GM21381 (cell line): ENCODE measurements around the gene HEMK1.
A peak's percentile ranks its signal among the peaks of the same experiment; 100 is the strongest.

Experiments
- ATAC-seq: cut with Tn5 transposase; IDR thresholded peaks from one replicate; pipeline ENCODE4 v1.9.1; 2021; ENCODE audit warnings: mild to moderate bottlenecking, moderate library complexity; ENCODE audit not compliant: unreplicated experiment

HEMK1 gene

GRCh38 chr3:50599716-50600118 lies 30.4 kb downstream of the HEMK1 start:
- no peak for ATAC-seq

DNA sequence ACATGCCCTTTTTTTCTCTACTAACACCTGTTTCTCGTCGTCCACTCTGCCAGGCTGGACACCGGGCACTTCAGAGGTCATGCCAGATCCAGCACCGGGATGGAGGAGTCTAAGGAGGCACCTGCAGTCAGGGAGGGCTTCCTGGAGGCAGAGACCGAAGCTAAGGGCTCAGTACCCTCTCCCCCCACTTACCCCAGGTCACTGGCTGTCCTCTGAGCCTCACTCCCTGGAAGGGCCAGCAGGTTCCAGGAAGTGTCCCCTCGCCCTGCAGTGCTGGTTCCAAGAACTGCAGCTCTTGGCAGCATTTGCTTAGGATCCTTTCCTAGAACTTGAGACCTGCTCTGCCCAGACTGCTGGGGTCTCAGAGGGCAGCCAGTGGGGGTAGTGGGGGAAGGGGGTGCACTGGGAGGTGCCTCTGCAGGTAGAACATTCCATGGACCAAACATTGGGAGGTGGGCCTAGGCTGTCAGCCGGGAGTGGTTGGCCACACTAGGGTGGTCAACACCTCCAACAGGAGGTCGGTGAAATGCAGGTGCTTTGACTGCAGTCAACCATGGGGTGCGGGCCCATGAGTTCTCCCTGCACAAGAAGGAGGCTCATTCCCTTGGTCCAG lies 30.9 kb downstream of the HEMK1 start:
- ATAC-seq = no peak

DNA sequence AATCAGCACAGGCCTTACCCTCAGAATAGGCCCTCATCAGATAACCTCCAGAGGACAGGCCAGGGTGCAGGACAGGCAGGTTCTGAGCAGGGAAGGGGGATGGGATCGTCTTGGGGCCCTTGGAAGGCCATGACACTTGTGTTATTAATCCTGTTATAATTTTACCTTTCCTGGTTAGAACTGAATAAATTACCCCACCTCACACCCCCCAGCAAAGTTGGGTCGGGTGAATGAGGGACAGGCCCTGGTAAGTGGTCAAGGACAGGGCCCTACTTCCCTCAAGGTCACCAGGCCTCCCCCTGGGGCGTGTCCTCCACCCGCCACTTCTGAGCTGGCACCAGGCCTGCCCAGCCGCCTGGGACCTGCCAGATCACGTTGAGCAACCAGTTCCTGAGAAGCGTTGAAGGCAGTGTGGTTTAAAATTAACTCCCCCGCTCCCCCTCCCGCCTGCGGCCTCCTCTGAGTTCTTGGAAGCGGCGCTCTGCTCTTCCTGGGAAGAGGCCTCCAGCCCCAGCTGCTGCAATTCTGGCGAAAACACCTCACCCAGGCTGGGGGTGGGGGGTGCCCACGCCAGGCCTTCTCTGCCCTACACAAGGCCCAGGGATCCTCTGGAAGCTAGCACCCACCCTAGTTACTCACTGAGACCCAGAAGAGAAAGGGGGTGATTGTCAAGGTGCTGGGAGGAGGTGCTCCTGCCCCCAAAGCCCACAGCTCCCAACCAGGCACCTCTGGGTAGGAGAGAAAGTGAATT lies 31.7 kb downstream of the HEMK1 start:
- ATAC-seq = peak; percentile 70

DNA sequence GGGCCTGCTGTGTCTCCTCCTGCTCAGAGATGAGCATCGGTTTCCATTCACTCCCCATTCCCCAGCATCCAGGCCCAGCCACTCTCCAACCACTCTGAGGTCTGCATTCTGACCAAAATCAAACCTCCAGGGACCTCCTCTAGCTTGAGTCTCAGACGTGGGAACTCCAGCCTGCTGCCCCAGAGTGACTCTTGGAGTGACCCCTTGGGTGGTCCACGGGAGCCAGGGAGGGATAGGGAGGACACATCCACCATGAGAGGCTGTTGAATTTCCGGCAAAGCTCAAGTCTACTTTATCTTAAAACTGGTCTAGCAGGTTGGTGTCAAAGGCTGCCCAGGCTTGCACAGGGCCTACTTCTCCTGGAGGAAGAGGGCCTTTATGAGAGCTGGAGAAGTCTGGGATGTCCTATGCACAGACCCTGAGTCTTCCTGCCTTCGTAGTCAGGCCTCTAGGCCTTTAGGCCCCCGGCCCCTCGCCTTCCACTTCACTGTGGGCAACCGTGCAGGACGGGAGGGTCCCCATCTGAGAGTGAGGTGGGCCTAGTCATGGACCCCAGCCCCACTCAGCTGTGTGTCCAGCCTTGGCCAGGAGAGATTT lies 33.4 kb downstream of the HEMK1 start:
- ATAC-seq = no peak

DNA sequence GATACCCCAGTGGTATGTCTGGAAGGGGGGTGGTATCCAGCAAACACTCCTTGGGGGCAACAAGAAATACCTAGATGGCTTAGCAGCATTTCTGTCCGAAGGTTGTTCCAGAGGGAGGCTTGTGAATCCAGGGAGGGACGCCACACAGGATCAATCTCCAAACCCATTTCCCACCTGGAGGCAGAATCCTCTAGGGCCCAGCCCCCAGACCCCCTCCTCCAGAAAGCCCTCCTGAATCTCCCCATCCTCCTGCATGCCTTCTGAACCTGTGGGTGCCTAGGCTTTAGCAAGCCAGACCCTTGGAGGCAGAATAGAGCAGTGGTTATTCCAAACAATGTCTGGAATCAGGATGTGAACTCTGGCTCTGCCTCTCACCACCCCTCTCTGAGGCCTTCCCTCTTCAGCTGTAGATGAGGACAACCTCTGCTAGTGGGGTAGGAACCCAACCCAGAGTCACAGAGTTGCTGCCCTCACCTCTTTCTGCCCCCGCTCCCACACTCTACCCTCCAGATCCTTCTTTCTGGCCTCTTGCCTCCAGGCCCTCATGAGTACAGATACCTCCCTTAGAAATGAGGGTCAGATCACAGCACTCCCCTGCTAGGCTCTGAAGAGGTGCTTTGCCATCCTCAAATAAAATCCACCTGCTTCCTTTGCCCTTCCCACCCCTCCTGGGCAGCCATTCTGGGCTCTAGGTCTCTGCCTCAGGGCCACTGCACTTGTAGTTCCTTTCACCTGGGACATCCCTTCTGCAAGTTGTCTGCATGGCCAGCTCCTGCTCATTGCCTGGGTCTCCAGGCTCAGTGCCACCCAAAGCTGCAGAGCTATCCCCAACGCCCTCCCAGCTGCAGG lies 34.2 kb downstream of the HEMK1 start:
- no peak for ATAC-seq

DNA sequence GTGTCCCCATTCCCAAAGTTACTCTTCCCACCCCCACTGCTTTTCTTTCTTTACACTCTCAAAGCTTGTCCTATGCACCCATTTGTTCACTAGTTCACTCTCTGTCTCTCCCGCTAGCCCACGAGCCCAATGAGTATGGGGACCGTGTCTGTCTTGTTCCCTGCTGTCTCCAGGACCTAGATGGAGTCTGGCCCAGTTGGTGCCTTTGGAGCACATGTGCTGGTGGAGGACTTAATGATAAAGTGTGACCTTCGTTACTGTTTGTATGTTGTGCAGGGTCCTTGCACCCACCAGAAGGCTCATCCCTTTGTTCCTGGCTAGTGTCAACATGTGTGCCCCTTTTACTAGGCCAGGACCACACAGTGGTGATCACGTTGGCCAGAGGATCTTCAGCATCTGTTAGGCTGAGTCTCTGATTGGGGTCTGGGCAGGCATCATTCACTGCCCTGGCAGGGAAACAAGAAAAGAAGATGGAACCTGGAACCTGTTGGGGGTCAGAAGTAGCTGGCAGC lies 34.8 kb downstream of the HEMK1 start:
- no peak for ATAC-seq

GRCh38 chr3:50604628-50605588 lies 35.6 kb downstream of the HEMK1 start:
- no peak for ATAC-seq

GRCh38 chr3:50605901-50606326 lies 36.6 kb downstream of the HEMK1 start:
- no peak for ATAC-seq

- ATAC-seq = no peak
Observed at GRCh38 chr3:50606596-50606995, 37.3 kb downstream of the HEMK1 start.

GRCh38 chr3:50607271-50608091 lies 38.2 kb downstream of the HEMK1 start:
- no peak for ATAC-seq

DNA sequence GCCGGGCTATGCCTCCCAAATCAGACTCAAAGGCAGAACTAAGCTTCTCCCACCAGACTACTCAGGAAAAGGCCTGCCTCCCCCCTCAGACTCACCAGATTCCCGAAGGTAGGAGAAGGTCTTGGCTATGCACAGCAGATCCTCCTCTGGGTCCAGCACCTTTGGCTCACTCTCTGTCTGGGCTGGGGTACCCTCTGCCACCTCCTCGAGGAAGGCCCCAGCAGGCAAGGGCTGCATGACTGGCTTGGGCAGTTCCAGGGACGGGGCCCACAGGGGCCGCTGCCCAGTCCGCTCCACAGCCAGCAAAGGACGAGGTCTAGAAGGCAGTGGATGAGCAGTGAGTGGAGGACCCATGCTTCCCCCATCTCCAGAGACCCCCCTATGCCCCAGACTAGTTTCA lies 39.0 kb downstream of the HEMK1 start:
- no peak for ATAC-seq

- ATAC-seq = no peak
Observed at GRCh38 chr3:50609071-50609762, 39.9 kb downstream of the HEMK1 start.

- no peak for ATAC-seq
Observed at GRCh38 chr3:50609763-50610085, 40.4 kb downstream of the HEMK1 start.

DNA sequence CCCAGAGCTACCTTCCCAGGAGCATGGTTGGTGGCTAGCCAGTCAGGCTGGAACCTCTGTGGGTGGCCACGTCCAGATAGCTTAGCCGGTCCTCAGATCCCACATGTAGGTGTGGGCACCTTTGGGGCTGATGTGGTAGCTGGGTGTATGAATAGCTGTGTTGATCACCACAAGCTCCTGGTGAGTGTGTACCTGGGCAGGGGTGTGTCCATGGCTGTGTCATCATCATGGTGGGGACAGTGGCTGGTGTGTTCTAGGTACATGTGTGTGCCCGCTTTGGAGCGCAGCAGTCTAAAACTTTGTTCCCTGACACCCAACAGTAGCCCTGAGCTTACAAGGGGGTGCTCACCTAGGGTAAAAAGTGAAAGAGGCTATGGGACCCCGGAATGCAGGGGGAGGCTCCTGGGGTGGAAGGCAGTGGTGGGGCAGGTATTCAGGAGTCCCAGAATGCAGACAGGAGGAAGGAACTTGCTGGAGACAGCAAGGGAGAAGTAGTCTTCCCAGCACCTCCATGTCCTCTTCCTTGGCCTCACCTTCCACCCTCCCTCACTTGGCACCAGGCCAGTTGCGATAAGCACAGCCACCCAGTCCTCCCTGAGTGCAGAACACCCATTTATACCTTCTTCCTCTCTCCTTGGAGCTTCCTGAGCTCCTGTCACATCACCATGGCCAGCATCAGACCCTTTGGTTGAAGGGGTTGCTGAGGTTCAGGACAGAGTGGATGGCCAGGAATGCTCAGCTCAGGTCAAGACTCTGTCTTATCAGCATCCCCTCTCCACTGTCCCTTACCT lies 41.1 kb downstream of the HEMK1 start:
- no peak for ATAC-seq

DNA sequence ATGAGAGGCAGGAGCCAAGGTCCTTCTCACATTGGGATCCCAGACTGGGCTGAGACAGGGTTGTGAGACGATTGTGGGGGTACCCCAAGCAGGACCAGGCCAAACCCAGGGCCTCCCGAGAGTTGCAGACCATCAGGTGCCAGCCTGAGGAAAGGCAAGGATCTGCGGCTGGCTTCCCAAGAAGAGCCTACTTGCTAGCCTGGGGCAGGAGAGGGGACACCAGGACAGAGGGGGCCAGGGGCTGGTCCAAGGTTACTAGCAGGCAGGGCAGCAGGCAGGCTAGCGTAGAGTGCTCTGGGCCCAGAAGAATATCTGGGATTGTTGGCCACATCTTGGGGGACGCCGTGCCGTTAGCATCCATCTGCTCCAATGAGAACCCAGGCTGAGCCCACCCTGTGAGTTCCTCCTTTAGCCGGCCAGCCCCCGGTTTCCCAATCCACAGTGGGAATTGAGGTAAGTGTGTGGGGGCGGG lies 41.7 kb downstream of the HEMK1 start:
- no peak for ATAC-seq

DNA sequence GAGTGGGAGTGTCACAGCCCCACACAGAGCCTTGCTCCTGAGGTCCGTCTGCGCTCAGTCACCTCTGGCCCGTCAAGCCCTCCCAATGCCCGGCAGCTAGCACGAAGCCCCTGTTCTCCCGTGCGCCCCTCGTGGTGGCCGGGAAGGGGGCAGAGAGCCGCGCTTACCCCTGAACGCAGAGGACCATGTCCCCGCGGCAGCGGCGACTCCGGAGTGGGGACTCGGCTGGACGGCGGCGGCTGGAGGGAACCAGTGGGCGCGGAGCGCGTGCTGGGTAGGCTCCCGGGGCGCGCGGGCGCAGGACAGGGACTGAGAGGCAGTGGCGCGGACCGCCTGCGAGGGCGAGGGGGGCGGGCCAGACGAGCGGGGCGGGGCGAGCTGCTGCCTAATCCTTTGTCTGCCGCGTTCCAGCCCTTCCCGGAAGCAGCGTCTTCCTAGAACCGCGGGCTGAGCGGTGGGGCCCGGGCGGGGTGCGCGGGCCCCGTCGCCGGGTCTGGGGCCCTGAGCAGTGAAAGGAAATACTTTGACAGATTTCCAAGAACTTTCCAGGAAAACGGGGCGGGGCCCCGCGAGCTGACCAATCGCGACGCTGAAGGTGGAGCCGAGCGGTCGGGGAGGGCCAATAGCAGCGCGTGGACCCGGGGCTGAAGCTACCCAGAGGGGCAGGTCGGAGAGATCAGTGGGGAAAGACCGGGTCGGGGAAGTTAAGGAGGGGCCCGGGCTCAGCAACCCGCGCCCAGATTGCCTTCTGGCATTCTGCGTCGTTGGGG lies 42.3 kb downstream of the HEMK1 start, which contains the start of gene CISH:
Gene CISH, minus strand, starts transcription at position 311 of the 770 bp plus-strand sequence. Its CDS starts 124 bp downstream, at position 187.
- peak; percentile 66 for ATAC-seq
